C4-2B (cell line): Measurements from ENCODE around the gene RPS18.

Experiments
- H3K27ac ChIP-seq: fragments of 450-650 bp; 2 replicates; pipeline ENCODE4 v1.5.1; 2017
- ZFX ChIP-seq: fragments of 450-650 bp; IDR thresholded peaks from 2 replicates; pipeline ENCODE4 v1.6.1; 2017
- TF ChIP-seq, protein P1 (sequence below): fragments of 450-650 bp; conservative IDR thresholded peaks from 2 replicates; pipeline ENCODE4 v1.5.1; 2017; ENCODE audit warnings: mild to moderate bottlenecking

RPS18 gene

DNA sequence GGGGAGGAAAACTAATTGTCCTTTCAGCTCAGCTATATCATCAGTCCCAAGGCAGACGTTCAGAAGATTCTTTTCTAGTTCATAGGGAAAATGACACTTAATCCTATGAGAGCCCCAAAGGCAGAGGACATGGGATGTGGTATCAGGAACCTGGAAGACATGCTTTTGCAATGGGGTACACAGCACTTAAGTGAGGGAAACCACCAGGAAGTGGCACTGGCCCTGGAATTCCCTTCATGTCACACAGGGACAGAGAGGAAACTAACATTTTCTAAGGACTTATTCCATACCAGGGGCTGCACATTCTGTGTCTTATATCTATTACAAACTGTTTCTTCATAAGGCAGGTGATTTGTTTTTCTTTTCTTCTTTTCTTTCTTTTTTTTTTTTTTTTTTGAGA is 28.4 kb upstream of the RPS18 start:
- TF ChIP-seq ZFX: no peak
- TF ChIP-seq, protein P1, sequence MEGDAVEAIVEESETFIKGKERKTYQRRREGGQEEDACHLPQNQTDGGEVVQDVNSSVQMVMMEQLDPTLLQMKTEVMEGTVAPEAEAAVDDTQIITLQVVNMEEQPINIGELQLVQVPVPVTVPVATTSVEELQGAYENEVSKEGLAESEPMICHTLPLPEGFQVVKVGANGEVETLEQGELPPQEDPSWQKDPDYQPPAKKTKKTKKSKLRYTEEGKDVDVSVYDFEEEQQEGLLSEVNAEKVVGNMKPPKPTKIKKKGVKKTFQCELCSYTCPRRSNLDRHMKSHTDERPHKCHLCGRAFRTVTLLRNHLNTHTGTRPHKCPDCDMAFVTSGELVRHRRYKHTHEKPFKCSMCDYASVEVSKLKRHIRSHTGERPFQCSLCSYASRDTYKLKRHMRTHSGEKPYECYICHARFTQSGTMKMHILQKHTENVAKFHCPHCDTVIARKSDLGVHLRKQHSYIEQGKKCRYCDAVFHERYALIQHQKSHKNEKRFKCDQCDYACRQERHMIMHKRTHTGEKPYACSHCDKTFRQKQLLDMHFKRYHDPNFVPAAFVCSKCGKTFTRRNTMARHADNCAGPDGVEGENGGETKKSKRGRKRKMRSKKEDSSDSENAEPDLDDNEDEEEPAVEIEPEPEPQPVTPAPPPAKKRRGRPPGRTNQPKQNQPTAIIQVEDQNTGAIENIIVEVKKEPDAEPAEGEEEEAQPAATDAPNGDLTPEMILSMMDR: no peak
- H3K27ac ChIP-seq: no peak overlapping the region

GRCh38 chr6:33247977-33248642 is 23.8 kb upstream of the RPS18 start:
- H3K27ac ChIP-seq: peak overlapping the region; percentile 95
- no peak for TF ChIP-seq ZFX
- TF ChIP-seq, protein P1: peak; percentile 93

- no peak for TF ChIP-seq ZFX
- TF ChIP-seq, protein P1: peak; percentile 74
Observed at GRCh38 chr6:33248643-33248931, 23.3 kb upstream of the RPS18 start.

DNA sequence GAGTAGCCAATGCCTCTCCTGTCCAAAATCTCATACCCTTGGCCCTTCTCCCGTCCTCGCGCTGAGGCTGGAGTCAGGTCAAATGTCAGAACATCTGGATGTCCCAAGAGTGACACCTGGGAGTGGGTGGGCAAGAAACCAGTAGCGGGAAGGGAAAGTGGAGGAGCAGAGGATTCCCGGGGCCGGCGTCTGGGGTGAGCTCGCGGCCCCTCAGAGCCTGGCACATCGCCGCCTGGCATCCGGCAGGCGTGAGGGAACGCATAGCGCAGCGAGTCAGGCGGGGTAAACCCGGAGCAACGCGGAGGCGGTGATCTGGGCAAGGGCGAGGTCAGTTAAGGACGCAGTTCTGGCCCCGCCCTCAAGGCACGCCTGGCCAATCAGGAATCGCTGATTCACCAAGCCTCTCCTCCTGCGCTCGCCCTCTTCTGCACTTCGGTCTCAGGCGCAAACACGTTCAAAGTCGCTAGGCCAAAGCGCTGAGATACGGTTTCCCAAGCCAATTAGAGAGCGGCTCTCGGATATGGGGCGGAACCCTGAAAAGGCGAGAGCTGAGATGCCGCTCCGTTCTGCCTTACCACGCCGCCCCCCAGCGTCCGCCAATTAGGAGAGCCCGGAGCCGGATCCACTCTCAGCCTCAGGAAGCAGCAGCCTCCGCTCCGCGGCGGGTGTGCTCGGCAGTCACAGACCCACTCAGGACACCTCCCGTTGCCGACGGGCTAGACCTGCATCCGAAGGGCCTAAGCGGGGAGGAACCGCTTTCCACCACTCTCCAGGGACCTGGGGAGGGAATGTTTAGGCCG is 22.7 kb upstream of the RPS18 start:
- TF ChIP-seq, protein P1: no peak
- TF ChIP-seq ZFX: no peak
- H3K27ac ChIP-seq: peak overlapping the region; percentile 95

More at GRCh38 chr6:33248643-33248931, 23.3 kb upstream of the RPS18 start:
- peak overlapping the region; percentile 95 for H3K27ac ChIP-seq

DNA sequence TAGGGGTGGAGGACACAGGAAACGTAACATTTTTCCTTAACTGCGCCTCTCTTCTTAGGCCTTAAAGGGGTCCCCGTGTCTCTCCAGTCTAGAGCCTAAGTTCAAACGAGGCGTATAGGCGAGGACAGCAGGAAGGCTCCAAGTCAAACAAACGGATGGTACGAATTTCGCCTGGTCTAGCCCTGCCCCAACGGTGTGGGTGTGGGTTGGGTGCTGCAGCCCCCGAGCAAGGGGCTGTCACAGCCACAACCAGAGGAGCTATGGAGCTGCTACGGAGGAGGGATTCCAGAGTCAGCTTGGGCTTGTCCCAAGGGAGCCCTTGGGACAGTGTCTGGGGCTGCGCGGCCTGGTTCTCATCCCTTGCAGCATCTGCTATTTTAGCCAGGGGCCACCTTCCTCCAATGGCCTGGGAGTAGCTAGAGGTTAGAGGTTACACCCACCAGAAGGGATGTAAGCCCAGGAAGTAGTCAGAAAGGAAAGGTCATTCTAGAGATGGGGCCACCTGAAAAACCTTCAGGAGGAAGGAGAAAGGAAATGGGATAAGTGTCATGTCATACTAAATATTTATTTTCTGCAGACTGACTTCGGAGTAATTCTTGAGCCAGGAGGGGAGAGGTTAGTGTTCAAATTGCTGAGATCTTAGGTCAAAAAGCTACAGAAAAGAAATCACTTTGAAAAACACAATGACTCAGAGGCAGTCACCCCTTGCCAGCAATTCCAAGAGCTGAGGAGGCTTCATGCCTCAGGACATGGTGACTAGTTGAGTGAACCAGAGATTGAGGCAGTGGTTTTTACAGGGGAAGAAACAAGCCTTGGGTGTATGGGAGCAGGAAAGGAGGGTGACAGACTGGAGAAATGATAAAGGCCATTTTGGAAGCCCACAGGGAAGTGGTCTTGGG is 21.9 kb upstream of the RPS18 start:
- TF ChIP-seq ZFX: peak; percentile 36; the same call in 1 of the 2 replicates
- TF ChIP-seq, protein P1: no peak
- peak overlapping the region; percentile 95 for H3K27ac ChIP-seq

- TF ChIP-seq ZFX: no peak
- TF ChIP-seq, protein P1: no peak
- peak overlapping the region; percentile 95 for H3K27ac ChIP-seq
Observed at GRCh38 chr6:33250731-33251130, 21.1 kb upstream of the RPS18 start.
